ENCODE measurements around the gene RNF166.
A peak's percentile ranks its signal among the peaks of the same experiment; 100 is the strongest.

The RNF166 gene

DNA sequence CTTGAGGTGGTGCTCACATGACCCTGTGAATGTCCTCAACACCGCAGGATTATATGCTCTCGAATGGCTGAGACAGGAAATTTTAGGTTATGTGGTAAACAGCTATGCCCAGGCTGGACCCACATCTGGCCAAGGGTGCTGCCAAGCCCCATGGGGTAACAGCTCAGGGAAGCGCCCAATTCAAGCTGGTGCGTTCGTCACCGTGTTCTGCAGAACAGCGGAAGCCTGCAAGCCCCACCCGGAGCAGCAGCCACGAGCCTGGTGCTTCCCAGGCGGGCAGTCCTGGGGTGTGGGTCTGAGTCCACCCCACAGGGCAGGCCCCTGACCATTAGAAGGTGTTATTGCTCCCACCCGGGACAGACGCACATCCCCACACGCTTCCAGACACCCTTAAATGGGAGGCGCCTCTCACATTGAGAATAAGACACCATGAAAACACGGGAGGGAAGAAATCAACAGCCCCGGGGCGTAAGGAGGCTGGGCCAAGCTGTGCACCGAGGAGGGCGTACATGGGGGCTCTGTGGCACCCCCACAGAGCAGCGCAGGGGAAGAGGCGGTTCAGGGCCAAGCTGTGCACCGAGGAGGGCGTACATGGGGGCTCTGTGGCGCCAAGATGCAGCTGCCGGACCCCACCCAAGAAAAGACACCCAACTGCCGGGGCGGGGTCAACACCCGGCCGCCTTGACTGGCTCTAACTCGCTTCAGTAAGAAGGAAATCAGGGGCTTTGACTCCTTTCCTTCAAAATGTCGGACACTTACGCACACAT lies 52.4 kb downstream of the RNF166 start:
- TF ChIP-seq, protein P1, sequence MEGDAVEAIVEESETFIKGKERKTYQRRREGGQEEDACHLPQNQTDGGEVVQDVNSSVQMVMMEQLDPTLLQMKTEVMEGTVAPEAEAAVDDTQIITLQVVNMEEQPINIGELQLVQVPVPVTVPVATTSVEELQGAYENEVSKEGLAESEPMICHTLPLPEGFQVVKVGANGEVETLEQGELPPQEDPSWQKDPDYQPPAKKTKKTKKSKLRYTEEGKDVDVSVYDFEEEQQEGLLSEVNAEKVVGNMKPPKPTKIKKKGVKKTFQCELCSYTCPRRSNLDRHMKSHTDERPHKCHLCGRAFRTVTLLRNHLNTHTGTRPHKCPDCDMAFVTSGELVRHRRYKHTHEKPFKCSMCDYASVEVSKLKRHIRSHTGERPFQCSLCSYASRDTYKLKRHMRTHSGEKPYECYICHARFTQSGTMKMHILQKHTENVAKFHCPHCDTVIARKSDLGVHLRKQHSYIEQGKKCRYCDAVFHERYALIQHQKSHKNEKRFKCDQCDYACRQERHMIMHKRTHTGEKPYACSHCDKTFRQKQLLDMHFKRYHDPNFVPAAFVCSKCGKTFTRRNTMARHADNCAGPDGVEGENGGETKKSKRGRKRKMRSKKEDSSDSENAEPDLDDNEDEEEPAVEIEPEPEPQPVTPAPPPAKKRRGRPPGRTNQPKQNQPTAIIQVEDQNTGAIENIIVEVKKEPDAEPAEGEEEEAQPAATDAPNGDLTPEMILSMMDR (IDR thresholded peaks at IDR 0.05; ENCODE audit: borderline replicate concordance, insufficient read depth, low read depth, low read length) = no peak
- H3K4me3 ChIP-seq (ENCODE audit: low read depth, low read length) = no peak overlapping the region

DNA sequence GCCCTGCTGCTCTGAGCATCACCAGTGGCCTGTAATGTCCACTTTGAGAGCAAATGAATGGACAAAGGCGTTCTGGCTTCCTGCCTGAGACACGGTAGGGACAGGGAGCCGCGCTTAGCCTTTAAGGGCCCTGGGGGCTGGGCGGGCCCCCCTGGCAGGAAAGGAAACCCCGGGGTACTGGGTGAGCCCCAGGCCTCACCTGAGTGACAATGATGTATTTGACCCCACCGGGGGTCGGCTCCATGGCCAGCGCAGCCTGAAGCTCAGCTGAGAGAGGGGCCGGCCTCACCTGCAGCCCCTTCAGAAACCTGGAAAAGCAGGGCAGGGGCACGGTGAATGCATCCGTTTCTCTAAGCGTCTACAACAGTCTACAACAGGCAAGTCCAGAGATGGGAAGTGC lies 53.1 kb downstream of the RNF166 start:
- H3K4me3 ChIP-seq (ENCODE audit: low read depth, low read length) = no peak overlapping the region
- TF ChIP-seq, protein P1 (IDR thresholded peaks at IDR 0.05; ENCODE audit: borderline replicate concordance, insufficient read depth, low read depth, low read length) = no peak

DNA sequence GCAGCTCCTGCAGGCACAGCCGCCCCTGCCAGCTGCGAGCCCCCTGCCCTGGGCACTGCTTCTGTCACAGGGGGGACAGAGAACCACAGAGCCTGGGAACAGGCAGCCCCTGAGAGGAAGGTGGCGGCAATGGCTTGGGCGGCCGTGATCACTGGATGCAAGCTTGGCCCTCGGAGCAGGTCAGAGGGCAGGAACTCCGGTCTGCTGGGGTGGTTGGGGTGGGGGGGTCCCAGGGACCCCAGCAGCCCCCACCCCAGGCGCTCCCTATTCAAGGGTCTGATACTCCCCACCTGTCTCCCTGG lies 53.5 kb downstream of the RNF166 start:
- H3K4me3 ChIP-seq (ENCODE audit: low read depth, low read length) = no peak overlapping the region
- TF ChIP-seq, protein P1 (IDR thresholded peaks at IDR 0.05; ENCODE audit: borderline replicate concordance, insufficient read depth, low read depth, low read length) = no peak

DNA sequence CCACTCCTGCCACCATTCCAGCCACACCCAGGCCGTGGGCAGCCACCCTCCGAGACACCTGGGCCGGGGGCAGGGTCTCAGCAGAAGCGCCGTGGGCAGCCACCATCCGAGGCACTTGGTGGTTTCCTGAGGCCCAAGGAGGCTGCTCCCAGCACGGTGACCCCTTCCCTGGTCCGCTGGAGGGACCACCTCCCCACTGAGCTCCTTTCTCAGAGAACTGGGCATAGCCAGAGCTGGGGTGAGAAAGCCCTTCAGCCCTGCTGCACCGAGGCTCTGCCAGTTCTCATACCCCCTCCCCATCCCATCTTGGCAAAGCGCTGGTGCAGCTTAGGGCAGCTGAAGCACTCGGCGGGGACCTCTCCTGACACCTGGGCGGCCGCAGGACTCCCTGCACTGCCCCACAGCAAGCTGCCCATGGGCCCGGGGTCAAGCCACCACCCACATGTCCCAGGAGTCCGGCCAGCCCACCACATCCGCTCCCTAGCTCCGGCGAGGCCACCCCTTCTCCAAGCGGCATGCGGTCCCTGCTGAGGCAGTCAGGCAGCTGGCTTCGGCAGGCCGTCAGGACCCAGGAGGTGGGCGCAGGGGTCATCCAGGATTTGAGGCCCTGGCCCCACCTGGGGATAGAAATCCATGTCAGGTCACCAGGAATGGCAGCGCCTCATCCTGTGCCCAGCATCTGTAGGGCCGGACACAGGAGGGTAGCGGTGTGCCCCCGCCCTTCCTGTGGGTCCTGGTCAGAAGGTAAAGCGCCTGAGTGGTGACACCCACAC lies 54.0 kb downstream of the RNF166 start:
- TF ChIP-seq, protein P1 (IDR thresholded peaks at IDR 0.05; ENCODE audit: borderline replicate concordance, insufficient read depth, low read depth, low read length) = no peak
- peak overlapping the region; percentile 48 for H3K4me3 ChIP-seq (ENCODE audit: low read depth, low read length)

DNA sequence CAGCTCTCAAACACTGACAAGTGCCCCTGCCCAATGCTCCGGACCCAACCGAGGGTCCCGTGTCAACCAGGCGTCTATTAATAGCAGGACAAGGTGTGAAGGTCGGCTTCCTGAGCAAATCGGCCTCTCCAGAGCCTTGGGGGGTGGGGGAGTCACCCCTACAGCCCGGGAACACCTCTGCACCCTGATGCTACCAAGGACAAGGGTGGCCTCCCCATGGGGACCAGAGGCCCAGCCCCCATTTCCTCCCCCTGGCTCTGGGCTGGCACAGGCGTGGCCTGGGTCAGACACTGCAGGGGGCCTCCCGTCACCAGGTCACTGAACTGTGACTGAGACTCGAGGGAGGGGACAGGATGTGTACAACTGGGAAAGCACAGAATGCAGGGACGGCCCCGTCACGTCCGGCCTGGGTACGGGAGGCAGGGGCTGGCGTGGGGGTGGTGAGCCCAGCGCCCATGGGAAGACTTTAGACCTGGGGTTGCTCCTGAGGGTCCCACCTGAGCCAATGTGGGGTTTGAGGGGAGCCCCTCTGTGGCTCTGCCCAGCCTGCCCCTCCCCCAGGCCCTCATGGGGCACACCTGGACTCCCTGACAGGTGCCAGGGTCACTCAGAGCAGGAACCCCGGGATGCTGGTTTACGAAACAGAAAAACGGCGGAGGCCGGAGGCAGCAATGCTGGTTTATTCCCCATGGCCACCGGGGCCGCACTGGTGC lies 54.8 kb downstream of the RNF166 start:
- TF ChIP-seq, protein P1 (IDR thresholded peaks at IDR 0.05; ENCODE audit: borderline replicate concordance, insufficient read depth, low read depth, low read length) = no peak
- H3K4me3 ChIP-seq (ENCODE audit: low read depth, low read length) = peak overlapping the region; percentile 97

DNA sequence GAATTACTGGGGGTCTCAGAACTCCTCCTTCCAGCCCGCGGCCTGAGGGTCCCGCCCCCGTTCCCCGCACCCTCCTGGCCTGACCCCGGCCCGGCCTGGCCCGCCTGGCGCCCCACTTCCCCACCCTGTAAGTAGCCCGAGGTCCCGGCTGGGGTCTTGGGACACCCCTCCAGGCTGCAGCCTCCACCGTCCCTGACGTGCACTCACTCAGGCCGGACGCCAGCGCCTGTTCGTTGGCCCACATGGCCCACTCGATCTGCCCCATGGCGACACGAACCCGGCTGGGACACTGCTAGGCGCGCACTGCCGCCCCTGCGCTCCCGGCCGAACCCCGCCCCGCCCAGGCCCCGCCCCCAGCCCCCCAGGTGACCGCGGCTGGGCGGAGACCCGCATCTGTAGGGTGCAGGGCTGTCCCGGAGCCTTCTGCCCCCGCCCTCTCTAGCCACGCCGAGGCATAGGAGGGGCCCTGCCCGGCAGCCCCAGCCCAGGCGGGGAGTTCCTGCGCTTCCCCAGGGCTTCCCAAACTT lies 55.4 kb downstream of the RNF166 start, which contains the start of gene CYBA:
Gene CYBA, minus strand, starts transcription at position 305 of the 527 bp plus-strand sequence. Its CDS starts 40 bp downstream, at position 265.
- peak within 1 kb of the TSS; percentile 97 for H3K4me3 ChIP-seq (ENCODE audit: low read depth, low read length)
- TF ChIP-seq, protein P1 (IDR thresholded peaks at IDR 0.05; ENCODE audit: borderline replicate concordance, insufficient read depth, low read depth, low read length) = no peak

Data from GM12875 (cell line).